Spleen (tissue), 7 donors: ENCODE data around the gene HIGD1A.

Experiments used
- POLR2A ChIP-seq, 3 donors: fragments of 450-650 bp; IDR thresholded peaks; one replicate each; pipeline ENCODE4 v1.5.1; 2017; ENCODE audit warnings: antibody characterized with exemption in 3 of 3, mild to moderate bottlenecking in 1 of 3
- POLR2AphosphoS5 ChIP-seq, 3 donors: sonication (generic); formaldehyde crosslinking; IDR thresholded peaks; one replicate each; pipeline ENCODE4 v1.5.1; 2017; ENCODE audit warnings: antibody characterized with exemption in 3 of 3
- TF ChIP-seq, protein P1 (sequence below), 11 experiments: fragments of 200-600 bp in 7 of 11; fragments of 450-650 bp in 4 of 11; sonication (generic) in 4 of 11; IDR thresholded peaks in 8 of 11; conservative IDR thresholded peaks in 3 of 11; 1 replicate in 7 of 11; 2 replicates in 4 of 11; pipeline versions ENCODE4 v1.4.0 to v1.8.0; 2016 to 2021; ENCODE audit warnings: antibody characterized with exemption in 11 of 11, inconsistent platforms in 4 of 11, mild to moderate bottlenecking in 1 of 11
- donor health status: DM: no; HTN: no; CAD: no; lungs with moderate emphysema.
- donor health status: DM: no; HTN: no; CAD: no.
- donor health status: DM: no; HTN: no; CAD: no.

DNA sequence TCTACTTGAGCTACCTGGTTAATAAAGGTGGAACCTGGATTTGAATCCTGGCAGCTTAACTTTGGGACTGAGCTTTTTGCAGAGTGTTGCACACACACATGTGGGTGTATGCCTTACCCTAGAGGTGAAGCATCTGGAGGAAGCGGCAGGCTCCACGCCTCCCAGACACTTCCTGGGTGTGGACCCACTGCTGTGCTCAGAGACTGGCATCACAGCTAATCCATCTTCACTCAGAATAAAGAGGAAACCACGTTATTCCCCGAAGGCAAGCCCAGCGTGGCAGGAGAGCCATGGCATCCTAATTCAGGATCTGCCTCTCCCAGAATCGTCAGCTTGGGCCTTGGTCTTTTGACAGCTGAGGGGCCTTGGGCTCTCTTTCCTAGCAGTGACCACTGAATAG, 56.7 kb downstream of the HIGD1A start:
- TF ChIP-seq POLR2A (IDR thresholded peaks at IDR 0.05) (no peak), POLR2AphosphoS5 (IDR thresholded peaks at IDR 0.05) (no peak)
- TF ChIP-seq, protein P1, sequence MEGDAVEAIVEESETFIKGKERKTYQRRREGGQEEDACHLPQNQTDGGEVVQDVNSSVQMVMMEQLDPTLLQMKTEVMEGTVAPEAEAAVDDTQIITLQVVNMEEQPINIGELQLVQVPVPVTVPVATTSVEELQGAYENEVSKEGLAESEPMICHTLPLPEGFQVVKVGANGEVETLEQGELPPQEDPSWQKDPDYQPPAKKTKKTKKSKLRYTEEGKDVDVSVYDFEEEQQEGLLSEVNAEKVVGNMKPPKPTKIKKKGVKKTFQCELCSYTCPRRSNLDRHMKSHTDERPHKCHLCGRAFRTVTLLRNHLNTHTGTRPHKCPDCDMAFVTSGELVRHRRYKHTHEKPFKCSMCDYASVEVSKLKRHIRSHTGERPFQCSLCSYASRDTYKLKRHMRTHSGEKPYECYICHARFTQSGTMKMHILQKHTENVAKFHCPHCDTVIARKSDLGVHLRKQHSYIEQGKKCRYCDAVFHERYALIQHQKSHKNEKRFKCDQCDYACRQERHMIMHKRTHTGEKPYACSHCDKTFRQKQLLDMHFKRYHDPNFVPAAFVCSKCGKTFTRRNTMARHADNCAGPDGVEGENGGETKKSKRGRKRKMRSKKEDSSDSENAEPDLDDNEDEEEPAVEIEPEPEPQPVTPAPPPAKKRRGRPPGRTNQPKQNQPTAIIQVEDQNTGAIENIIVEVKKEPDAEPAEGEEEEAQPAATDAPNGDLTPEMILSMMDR (IDR thresholded peaks at IDR 0.05 in 8 of 11, conservative IDR thresholded peaks at IDR 0.05 in 3 of 11) = no peak
